HG03139 (cell line): ENCODE results near the gene LCE3C.
"Not testable (repeated sequence)": the region's sequence is repeated elsewhere in the genome, so short reads cannot be mapped to it uniquely, and the experiment has no call there.

ENCODE experiments used
- ATAC-seq: cut with Tn5 transposase; IDR thresholded peaks from one replicate; pipeline ENCODE4 v1.9.1; 2021; ENCODE audit not compliant: unreplicated experiment

The LCE3C gene, protein sequence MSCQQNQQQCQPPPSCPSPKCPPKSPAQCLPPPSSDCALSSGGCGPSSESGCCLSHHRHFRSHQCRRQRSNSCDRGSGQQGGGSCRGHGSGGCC

DNA sequence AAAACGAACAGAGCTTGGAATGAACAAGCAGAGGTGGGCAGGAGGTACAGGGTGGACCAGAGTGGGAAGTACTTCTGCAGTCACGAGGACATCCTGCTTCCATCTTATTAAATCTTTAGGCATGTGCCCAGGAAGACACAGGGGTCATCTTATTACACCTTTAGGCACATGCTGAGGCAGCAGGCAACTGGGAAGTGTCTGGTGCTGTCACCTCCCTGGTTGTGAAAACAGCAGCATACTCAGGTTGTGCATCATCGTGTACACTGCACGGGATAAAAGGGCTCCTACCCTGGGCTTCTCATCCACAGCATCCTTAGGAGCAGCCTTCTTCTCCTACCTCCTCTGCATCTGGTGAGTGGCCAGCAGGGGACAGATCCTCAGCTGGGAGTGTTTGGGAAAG, at the start of gene LCE3C:
Gene LCE3C (plus strand): TSS at position 301 of the 400 bp plus-strand sequence. CDS start 498 bp downstream, outside the sequence.
- no peak for ATAC-seq

DNA sequence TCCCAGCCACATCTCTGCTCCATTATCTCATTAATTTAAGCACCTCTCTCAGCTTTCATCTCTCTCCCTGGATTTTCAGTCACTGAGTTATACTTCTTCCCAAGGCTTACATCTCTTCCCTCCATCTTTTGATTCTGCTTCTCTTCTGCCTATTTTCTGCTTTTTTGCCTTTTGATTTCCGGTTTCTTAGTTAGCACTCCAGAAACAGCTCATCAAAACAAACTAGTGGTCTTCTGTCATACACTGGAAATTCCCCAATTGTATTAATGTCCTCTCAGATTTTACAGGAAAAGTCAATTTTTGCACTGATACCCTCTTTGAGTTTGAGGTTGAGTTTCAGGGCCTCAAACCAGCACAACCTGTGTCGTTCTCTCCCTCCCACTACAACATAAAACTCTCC, 34.9 kb upstream of the LCE3C start:
- no peak for ATAC-seq

DNA sequence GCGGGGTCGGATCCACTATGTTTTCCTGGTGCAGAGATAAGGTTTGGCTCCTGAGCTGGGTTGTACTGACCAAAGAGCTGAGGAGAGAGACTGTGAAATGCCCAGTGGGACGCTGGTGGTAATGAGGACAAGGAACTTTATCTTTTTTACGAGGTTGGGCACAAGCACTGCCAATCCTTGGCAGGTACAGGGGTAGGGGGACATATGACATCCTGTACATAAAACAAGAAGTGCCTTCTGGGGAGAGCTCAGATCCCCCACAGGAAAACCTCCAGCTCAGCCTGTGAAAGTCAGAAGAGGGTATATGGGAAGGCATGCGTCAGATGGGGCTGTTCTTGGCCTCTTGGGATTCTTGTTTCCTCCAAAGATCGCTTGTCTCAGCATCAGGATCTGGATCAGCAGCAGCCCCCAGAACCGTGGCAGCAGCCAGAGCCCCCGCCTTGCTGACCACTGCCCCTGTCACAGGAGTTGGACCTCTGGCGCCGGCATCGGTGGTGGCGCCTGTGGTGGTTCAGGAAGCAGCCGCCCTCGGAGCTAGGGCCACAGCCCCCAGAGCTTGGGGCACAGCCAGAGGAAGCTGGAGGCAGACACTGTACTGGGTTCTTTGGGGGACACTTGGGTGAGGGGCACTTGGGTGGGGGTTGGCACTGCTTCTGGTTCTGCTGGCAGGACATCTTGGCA, 34.4 kb upstream of the LCE3C start:
- no peak for ATAC-seq

DNA sequence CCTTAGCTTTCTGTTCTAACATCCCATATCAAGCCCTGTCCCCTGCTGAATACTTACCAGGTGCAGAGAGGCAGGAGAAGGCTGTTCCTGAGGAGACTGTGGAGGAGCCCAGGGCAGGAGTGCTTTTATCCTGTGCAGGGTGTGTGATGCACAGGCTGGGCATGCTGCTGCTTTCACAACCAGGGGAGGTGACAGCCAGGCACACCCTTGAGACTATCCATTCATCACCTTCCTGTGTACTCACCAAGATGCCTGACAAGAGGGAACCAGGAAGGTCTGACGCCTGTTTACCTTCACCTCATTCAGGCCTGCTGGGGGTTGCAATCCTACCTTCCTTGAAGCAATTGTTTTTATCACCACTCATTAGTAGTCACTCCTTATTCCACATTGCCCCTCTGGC, 33.4 kb upstream of the LCE3C start, which contains the start of gene LCE3E:
Gene LCE3E (minus strand): TSS at position 100 of the 400 bp plus-strand sequence. CDS start 572 bp downstream, outside the sequence.
- no peak for ATAC-seq

DNA sequence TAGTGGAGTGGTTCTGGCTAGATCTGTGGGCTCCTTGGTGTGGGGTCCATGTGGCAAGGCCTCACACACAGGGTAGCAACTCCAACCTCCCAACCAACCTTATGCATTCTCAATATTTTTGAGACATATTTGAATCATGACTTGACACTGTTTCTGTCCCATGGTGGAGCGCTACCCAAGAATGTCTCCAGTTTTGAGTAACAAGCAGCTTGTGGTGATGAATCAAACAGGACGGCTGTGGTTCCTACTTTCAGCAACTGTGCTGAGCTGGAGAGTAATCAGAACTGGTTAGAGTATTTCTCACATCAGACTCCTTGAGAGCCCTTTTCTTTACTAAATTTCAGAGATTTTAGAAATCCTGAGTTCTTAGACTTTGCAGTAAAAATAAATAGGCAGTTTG, 22.9 kb upstream of the LCE3C start:
- no peak for ATAC-seq

DNA sequence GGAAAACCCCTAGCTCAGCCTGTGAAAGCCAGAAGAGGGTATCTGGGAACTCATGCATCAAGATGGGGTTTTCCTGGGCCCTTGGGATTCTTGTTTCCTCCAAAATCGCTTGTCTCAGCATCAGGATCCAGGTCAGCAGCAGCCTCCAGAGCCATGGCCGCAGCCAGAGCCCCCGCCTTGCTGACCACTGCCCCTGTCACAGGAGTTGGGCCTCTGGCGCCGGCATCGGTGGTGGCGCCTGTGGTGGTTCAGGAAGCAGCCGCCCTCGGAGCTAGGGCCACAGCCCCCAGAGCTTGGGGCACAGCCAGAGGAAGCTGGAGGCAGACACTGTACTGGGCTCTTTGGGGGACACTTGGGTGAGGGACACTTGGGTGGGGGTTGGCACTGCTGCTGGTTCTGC, 20.5 kb upstream of the LCE3C start:
- ATAC-seq, result not testable (repeated sequence)

DNA sequence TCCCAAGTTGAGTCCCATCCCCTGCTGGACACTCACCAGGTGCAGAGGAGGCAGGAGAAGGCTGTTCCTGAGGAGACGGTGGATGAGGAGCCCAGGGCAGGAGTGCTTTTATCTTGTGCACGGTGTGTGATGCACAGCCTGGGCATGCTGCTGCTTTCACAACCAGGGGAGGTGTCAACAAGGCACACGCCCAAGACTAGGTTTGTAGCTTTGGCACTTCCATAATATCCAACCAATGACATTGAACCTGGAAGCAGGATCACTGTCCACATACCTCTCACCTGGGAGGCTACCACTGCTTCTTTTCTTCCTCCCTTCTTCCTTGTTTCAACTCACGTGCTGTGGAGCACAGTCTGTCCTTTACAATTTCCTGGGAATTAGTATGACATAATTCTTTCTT, 19.6 kb upstream of the LCE3C start, which contains the start of gene LCE3D:
Gene LCE3D (minus strand): TSS at position 84 of the 400 bp plus-strand sequence. CDS start 580 bp downstream, outside the sequence.
- no peak for ATAC-seq

DNA sequence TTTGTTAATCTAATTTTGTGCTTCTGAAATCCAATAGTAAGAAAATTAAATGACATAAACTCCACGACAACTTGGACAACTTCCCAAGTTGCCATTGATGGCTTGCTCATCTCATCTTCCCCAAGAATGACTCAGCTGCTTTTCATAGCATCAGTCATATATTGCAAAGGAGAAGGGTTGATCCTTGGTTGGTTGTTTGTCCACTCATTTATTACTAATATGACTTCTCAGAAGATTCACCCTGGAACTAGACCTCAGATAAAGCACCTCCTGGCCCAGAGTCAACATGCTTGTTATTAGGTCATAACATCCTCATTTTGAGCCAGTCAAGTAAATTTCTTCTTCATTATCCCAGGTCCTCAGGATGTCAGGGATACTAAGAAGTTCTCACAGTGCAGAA, 17.4 kb upstream of the LCE3C start:
- no peak for ATAC-seq

DNA sequence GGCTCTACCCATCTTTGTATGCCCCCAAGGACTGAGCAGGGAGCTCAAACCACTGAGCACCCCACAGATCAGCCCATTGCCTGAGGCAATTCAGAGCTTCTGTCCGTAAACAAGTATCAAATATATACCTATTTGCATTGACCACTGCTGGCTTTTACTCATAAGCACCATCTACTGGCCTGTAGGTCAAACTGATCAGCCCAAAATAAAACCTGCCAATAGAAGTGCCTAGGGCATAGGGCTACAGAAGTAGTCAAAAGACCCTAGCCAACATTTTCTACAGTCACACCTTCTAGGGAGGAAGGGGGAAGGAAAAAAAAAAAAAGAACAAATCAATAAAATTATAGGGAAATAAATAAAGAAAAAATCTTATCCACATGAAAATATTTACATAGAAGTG, 14.4 kb upstream of the LCE3C start:
- ATAC-seq, result no peak

DNA sequence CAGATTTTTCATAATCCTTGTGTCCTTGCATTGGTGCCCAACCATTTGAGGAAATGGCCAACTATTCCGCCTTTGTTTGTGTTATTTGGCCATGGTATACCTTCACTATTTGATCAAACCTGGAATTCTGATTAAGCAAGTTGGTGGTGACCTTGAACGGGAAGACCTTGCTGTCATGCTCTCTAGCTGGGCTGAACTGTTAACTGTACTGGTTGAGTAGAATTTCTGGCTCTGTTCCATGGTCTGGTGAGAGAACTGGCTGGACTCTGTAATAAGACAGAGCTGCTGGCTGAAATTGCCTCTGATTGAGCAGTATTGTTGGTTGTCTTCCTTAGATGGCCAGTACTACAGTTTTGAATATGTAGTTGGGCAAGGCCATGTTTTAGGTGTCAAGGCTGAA, 3.0 kb upstream of the LCE3C start:
- ATAC-seq, result no peak

DNA sequence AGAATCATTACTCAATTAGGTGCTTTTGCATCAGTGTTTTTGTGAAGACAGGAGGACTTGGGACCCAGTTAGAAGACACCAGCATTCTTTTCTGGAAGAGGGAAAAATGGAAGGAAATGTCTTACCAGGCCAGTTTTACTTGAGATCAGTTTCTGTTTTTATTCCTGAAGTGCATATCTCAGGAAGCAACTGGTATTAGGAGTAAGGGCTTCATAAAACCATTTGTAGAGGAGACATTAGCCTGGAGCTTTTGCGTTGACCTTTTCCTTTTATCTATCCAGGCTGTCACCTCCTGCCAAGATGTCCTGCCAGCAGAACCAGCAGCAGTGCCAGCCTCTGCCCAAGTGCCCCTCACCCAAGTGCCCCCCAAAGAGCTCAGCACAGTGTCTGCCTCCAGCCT, 13.5 kb downstream of the LCE3C start, which contains the start of gene LCE3B:
Gene LCE3B (plus strand): TSS at position 301 of the 400 bp plus-strand sequence. CDS start 0 bp downstream, at position 301.
- ATAC-seq, result no peak

DNA sequence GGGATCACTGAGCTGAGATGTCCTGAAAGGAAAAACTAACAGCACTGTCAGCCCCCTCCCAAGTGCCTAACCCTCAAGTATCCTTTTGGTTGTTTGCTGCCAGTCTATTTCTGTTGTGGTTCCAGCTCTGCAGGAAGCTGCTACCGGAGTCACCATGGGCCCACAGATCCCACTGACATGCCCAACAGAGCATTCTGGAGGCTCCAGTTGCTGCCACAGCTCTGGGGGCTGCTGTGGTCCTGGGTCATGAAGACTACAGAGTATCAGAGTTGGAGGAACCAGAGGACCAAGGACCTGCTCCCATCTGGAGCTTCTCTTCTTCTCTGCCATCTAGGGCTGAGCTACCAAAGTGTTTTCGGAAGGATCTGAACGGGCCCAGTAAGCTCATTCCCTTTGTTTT, 22.0 kb downstream of the LCE3C start:
- ATAC-seq, result no peak

DNA sequence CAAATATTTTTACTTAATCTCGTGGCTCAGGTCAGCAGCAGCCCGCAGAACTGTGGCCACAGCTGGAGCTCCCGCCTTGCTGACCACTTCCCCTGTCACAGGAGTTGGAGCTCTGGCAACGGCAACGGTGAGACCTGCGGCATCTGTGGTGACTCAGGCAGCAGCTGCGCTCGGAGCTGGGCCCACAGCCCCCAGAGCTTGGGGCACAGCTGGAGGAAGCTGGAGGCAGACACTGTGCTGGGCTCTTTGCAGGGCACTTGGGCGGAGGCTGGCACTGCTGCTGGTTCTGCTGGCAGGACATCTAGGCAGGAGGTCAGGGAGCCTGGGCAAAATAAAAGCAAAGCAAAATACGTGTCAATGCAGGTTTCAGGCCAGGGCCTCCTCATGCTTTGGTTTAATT, 22.8 kb downstream of the LCE3C start, which contains the start of gene LCE3A:
Gene LCE3A (minus strand): TSS at position 301 of the 400 bp plus-strand sequence. CDS start 0 bp downstream, at position 301.
- no peak for ATAC-seq

DNA sequence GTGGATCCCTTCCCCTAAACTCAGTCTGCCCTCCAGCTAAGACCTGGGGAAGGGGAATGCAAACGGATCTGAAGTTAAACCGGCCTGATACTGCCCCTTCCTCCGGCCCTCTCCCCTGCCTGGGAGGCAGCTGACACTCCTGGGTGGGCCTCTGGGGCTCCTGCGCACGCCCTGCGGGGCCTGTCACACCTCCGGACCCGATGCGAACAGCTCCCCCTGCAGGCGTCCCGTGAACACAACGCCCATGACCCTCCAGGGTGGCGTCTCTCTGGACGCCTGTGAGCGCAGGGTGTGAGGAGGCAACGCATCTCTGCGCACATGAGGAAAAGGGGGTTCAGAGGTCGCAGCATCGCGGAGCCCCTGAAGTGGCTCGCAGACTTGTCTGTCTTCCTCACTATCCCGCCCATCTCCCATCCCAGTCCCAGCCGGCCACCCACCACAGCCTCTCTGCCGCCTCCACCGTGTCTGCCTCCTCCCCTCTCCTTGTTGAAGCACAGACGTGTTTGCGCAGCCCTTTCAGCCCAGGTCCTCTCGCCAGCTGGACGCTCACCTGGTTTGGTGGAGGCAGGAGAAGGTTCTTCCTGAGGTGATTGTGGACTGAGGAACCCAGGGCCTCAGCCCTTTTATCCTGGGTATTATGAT, 23.3 kb downstream of the LCE3C start:
- no peak for ATAC-seq

DNA sequence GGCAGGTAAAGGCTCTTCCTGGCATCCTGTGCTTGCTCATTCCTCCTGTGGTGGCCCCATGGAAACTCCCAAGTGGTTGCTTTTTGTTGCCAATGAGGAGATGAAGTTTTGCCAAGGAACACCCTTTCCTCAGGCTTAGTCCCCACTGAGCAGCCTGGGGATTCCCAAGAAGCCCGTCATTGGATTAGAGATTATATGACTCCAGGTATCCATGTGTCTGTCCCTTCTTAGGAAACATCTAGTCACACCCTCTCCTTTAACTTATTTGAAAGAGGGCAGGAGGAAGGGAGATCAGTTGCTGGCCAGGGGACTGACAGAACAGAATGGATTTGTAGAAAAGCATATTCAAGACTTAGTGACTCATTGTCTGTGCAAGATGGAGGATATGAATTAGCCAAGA, 26.7 kb downstream of the LCE3C start:
- ATAC-seq, result no peak

DNA sequence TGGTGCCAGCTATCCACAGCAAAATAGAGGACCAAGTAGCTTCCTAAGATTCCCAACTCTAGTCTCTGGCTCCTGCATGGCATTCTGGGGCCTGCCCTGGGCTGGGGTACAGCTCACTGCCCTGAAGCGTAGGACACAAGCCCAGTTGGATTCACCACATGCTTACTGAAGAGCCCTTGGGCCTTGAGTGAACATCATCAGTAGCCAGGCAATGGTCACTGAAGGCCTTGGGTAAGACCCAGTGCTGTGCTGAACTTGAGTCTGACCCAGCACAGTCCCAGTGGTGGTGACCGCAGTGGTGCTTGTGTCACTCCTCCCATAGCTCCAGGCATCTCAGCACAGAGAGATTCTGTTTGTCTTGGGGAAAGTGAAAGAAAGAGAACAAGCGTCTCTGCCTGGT, 30.6 kb downstream of the LCE3C start:
- no peak for ATAC-seq

DNA sequence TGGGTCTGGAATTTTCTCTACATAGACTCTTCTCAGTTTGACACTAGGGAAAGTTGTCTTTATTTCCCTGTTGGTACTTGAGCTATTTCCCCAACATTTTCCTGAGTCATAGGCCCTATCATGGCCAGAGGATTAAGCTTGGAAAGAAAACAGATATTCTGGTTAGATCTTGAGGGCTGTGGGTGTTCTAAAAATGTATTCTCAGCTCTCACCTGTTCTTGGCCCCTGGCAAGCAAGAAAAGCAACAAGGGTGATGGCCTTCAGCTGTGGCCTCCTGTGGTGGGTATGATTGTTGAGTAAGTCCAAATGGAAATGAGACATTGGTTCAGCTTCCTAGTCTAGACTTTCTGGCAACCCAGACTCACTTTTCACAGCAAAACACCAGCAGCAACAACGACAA, 40.3 kb downstream of the LCE3C start:
- ATAC-seq, result no peak

DNA sequence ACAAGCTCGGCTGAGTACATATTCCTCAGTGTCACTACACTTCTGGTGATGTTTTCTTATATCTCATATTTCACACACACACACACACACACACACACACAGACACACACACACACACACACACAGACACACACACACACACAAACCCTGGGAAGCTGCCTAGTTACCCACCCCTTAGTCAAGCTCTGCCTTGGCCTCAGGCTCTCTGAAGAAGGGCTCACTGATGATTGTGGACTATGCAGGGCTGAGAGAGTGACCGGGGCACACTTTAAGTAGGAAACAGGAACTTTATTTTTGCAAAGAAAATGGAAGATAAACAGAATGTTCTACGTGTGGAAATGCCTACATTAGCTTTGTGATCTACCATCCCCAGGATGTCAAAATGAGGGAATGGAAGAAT, 43.9 kb downstream of the LCE3C start:
- ATAC-seq, result no peak

DNA sequence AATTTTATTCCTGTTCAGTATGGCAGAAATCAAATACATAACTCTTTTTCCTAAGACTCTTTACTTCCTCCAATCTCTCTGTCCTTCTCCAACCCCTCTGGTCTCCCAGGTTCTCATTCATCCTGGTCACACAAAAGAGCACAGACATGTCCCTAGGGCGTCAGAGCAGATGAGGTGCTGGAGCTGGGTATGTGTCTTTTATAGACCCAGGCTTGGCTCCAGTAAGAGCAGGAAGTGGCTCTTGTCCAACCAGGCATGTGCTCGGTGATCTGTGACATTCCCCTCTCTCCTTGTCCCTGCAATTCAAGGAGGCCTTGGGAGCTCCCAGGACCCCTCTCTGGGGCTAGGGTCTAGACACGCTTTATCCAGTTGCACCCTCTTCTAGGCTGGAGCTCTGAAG, 45.1 kb downstream of the LCE3C start:
- ATAC-seq, result no peak

DNA sequence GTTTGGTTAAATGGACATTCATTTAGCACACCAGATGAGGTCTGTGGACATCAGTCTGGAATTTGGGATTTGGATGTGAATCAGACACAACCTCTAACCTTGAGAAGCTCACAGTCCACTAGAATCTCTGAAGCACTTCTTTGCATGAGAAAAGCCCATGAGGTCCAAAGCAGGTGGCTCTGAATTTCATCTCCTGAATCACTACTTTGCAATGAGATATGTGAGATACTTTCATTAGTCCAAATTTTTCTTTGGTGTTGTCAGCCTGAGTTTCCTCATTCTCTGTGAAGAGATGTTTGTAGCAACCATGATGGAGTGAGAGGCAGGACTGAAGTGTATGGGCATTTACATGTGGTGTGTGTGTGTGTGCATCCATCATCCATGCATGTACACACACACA, 46.6 kb downstream of the LCE3C start:
- ATAC-seq, result no peak
